Endothelial cell of umbilical vein (primary cell): Measurements from ENCODE around the gene TGFBI. TPM values are rescaled to one million over a fixed set of nuclear protein-coding genes. Genes with fewer than 3 reads are reported as not detected.

ENCODE experiments used
- BruUV-seq: library from RNA; stranded (reverse); fragments of 400-500 nt; replicated peaks from 2 replicates; lab custom pipeline; 2021; lab: Mats Ljungman, UMichigan
- CTCF ChIA-PET: fragments of 300-600, 350-600 bp; sonication (Branson Sonifier 250); formaldehyde crosslinking; loops from one replicate; lab custom pipeline; 2021; ENCODE audit warnings: antibody characterized with exemption, inconsistent platforms; lab: Charles Lee
- POLR2A ChIA-PET: fragments of 300-600, 350-600 bp; sonication (Branson Sonifier 250); formaldehyde crosslinking; loops from one replicate; lab custom pipeline; 2021; ENCODE audit warnings: antibody characterized with exemption, inconsistent platforms; lab: Charles Lee
- DNase-seq: peaks from one replicate; pipeline ENCODE4 v3.0.0-alpha.2; 2011; ENCODE audit warnings: low read depth, low spot score
- FAIRE-seq: peaks from 2 replicates; lab custom pipeline; 2011; peaks lifted over from hg19 to GRCh38; lab: Jason Lieb, UNC
- H2AFZ ChIP-seq: 2 replicates; pipeline ENCODE4 v1.6.0; 2012; ENCODE audit warnings: low read depth, low read length, control low read depth, inconsistent platforms
- H3K27ac ChIP-seq: 2 replicates; pipeline ENCODE4 v1.5.1; 2011; ENCODE audit warnings: low read depth, mild to moderate bottlenecking, control low read depth, low read length, moderate library complexity; ENCODE audit not compliant: insufficient read depth
- H3K27me3 ChIP-seq, 2 experiments: 2 replicates each; pipeline versions ENCODE4 v1.6.0 to v1.6.1; 2011; ENCODE audit warnings: low read length in 2 of 2, mixed read lengths in 1 of 2; ENCODE audit not compliant: control insufficient read depth in 2 of 2, insufficient read depth in 2 of 2
- H3K36me3 ChIP-seq, 2 experiments: 2 replicates in 1 of 2; 3 replicates in 1 of 2; pipeline ENCODE4 v1.5.1; 2011; ENCODE audit warnings: low read length in 2 of 2, mild to moderate bottlenecking in 1 of 2, moderate library complexity in 1 of 2; ENCODE audit not compliant: control insufficient read depth in 2 of 2, insufficient read depth in 2 of 2; ENCODE audit errors: extremely low read depth in 1 of 2
- H3K4me1 ChIP-seq: 3 replicates; pipeline ENCODE4 v1.5.1; 2011; ENCODE audit warnings: mild to moderate bottlenecking, low read length; ENCODE audit not compliant: control insufficient read depth, insufficient read depth; ENCODE audit errors: extremely low read depth
- H3K4me2 ChIP-seq: 2 replicates; pipeline ENCODE4 v1.6.1; 2011; ENCODE audit warnings: low read length, control low read depth, mixed read lengths; ENCODE audit not compliant: insufficient read depth
- H3K4me3 ChIP-seq, 3 experiments: fragments of 200-600 bp in 1 of 3; sonication (generic), shearing (Covaris generic) in 1 of 3; replicated peaks in 1 of 3; 2 replicates each; pipeline ENCODE4 v1.5.1; 2011 to 2016; ENCODE audit warnings: control low read depth in 3 of 3, low read length in 3 of 3, mild to moderate bottlenecking in 2 of 3, inconsistent platforms in 1 of 3, low read depth in 1 of 3, moderate library complexity in 1 of 3; ENCODE audit not compliant: insufficient read depth in 1 of 3
- H3K79me2 ChIP-seq: 2 replicates; pipeline ENCODE4 v1.6.0; 2012; ENCODE audit warnings: low read length, inconsistent platforms; ENCODE audit not compliant: control insufficient read depth, insufficient read depth
- H3K9ac ChIP-seq: replicated peaks from 2 replicates; pipeline ENCODE3; 2011; ENCODE audit warnings: low read length, control low read depth; ENCODE audit not compliant: insufficient read depth; ENCODE audit errors: extremely low read depth
- H3K9me1 ChIP-seq: replicated peaks from 3 replicates; pipeline ENCODE4 v1.6.0; 2011; ENCODE audit warnings: mild to moderate bottlenecking, low read length; ENCODE audit not compliant: control insufficient read depth, insufficient read depth; ENCODE audit errors: extremely low read depth
- H3K9me3 ChIP-seq: replicated peaks from 2 replicates; pipeline ENCODE4 v1.5.1; 2012; ENCODE audit warnings: low read length, inconsistent platforms; ENCODE audit not compliant: control insufficient read depth, insufficient read depth
- H4K20me1 ChIP-seq: replicated peaks from 2 replicates; pipeline ENCODE3; 2011; ENCODE audit warnings: mild to moderate bottlenecking, low read length; ENCODE audit not compliant: control insufficient read depth, insufficient read depth; ENCODE audit errors: extremely low read depth
- EZH2 ChIP-seq: IDR thresholded peaks from 2 replicates; pipeline ENCODE4 v1.6.1; 2012; ENCODE audit warnings: borderline replicate concordance, low read depth, mild to moderate bottlenecking, moderate library complexity, low read length, inconsistent platforms; ENCODE audit not compliant: severe bottlenecking
- FOS ChIP-seq: IDR thresholded peaks from 2 replicates; pipeline ENCODE4 v1.6.1; 2011; ENCODE audit warnings: mild to moderate bottlenecking, low read length, moderate library complexity, borderline replicate concordance; ENCODE audit not compliant: insufficient read depth
- GATA2 ChIP-seq: IDR thresholded peaks from 2 replicates; pipeline ENCODE4 v1.7.0; 2011; ENCODE audit warnings: low read depth, mild to moderate bottlenecking, moderate library complexity, mixed read lengths, low read length; ENCODE audit not compliant: insufficient read length, insufficient read depth
- JUN ChIP-seq: IDR thresholded peaks from 2 replicates; pipeline ENCODE4 v1.6.1; 2011; ENCODE audit warnings: borderline replicate concordance, low read depth; ENCODE audit not compliant: insufficient read length, insufficient read depth
- MYC ChIP-seq: IDR thresholded peaks from one replicate; pipeline ENCODE4 v1.6.1; 2011; ENCODE audit warnings: mild to moderate bottlenecking, low read depth, low read length
- POLR2A ChIP-seq: IDR thresholded peaks from 2 replicates; pipeline ENCODE4 v1.6.1; 2012; ENCODE audit warnings: low read depth, mild to moderate bottlenecking, control low read depth, low read length
- POLR2AphosphoS5 ChIP-seq: IDR thresholded peaks from 2 replicates; pipeline ENCODE4 v1.6.1; 2012; ENCODE audit warnings: low read depth, mild to moderate bottlenecking, control low read depth, low read length, moderate library complexity; ENCODE audit not compliant: insufficient read depth
- dilution Hi-C: fragments of 300-500 bp; cut with MboI; formaldehyde crosslinking; loops from one replicate; pipeline ENCODE4 v1.15.0; 2019; ENCODE audit warnings: low sequenced_read_pairs; ENCODE audit not compliant: extremely low pct_ligation_motif_present
- intact Hi-C: fragments of 100-400 bp; cut with micrococcal nuclease; formaldehyde crosslinking; loops from one replicate; pipeline ENCODE4 v1.10.0; 2022
- polyA plus RNA-seq, 4 experiments: library from polyadenylated mRNA; depleted of rRNA in 3 of 4; stranded (reverse) in 3 of 4; unstranded in 1 of 4; fragments of >200 nt; gene quantifications; 2 replicates each; pipeline versions ENCODE4 v1.2.1 to v1.2.3, GENCODE V29; 2011 to 2012; ENCODE audit warnings: missing spikeins in 1 of 4
- total RNA-seq: library from RNA; stranded (reverse); gene quantifications from 2 replicates; pipeline ENCODE4 v1.2.3, GENCODE V29; 2021
- TF ChIP-seq, protein P1 (sequence below): IDR thresholded peaks from 2 replicates; pipeline ENCODE4 v1.6.1; 2011; ENCODE audit not compliant: insufficient read depth, insufficient read length
- TF ChIP-seq, protein P2 (sequence below), 2 donors: IDR thresholded peaks; 1 replicate in 1 of 2; 2 replicates in 1 of 2; pipeline ENCODE4 v1.5.1; 2011; ENCODE audit warnings: low read length in 2 of 2, mild to moderate bottlenecking in 2 of 2, moderate library complexity in 2 of 2, control low read depth in 1 of 2, inconsistent platforms in 1 of 2, low read depth in 1 of 2; ENCODE audit not compliant: insufficient read depth in 1 of 2; ENCODE audit errors: extremely low read depth in 1 of 2

The TGFBI gene
- total and polyA plus RNA-seq, 2 donors (not counting 3 experiments of a cell fraction or from before 2014, with no cell fraction given), result 6.5 to 18.9 TPM

DNA sequence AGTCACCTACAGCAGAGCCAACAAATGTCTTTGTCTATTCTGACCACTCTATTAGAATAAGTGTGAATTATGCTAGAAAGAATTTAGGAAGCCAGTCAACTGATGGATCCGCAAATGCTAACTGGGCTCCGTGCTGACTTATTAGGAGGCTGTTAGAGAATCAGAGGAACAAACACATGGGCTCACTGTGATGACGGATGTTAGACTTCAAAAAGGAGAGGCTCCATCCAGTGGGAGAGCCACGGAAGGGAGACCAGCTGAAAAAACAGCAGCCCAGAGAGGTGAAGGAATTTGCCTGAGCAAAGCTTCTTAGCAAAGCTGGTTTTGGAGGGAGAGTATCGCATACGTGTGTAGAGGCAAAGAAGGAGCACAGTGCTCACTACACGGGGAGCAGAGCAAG is 5.8 kb upstream of the TGFBI start:
- no TSS peak for BruUV-seq
- H3K4me3 ChIP-seq, result no peak overlapping the region
- CTCF ChIA-PET, result interaction anchor here (1.2 kb wide), 1 partner anchor 11 kb away, joined by 3 read pairs; no protein-coding TSS in a partner anchor
- H4K20me1 ChIP-seq, result no peaks in the 10 kb centered on the region
- no peak for DNase-seq
- no peak overlapping the region for H3K9ac ChIP-seq
- POLR2A ChIA-PET, result no interaction called here
- no peak overlapping the region for H2AFZ ChIP-seq
- no peak overlapping the region for H3K4me2 ChIP-seq
- H3K36me3 ChIP-seq, result no peaks in the 10 kb centered on the region
- dilution Hi-C loops (no loop called here), intact Hi-C loops (no loop called here)
- H3K9me1 ChIP-seq, result no peaks in the 10 kb centered on the region
- peaks cover 7% of the 10 kb centered on the region for H3K4me1 ChIP-seq
- no peaks in the 10 kb centered on the region for H3K27me3 ChIP-seq
- H3K27ac ChIP-seq, result no peak overlapping the region
- TF ChIP-seq POLR2AphosphoS5, result no peak
- TF ChIP-seq JUN, result no peak
- H3K9me3 ChIP-seq, result no peaks in the 10 kb centered on the region
- no peaks in the 10 kb centered on the region for H3K79me2 ChIP-seq
- FAIRE-seq, result no peak

DNA sequence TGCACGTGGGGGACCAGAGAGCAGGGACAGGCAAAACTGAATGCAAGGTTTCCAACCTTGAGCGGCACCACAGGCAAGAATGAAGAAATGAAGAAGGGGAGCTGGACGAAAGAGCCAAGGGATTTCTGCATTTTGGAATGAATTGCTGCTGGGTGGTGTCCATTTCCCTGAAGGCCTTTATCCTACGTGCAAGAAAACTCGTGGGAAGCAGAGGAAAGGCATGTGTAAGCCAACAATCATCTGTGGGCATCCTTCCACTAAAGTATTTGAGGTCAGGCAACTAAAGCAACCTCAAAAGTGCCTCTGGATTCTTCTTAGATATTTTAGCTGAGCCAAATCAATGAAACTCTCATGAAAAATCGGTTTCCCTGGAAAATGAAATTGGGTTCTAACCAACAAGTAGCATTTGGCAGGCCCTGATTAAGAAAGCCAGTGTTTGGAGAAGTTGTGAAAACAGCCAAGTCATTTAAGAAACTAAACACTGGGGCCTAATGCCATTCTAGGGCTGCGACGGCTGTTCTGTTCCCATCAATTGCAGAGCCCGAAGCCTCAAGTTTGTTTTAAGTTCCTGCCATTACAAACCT is 4.7 kb upstream of the TGFBI start:
- DNase-seq (no peak), FAIRE-seq (no peak)
- Histone ChIP-seq H3K36me3 (no peaks in the 10 kb centered on the region), H3K27me3 (no peaks in the 10 kb centered on the region), H2AFZ (no peak overlapping the region), H3K27ac (no peak overlapping the region), H3K4me1 (peaks cover 8% of the 10 kb centered on the region), H4K20me1 (no peaks in the 10 kb centered on the region), H3K9ac (no peak overlapping the region), H3K9me3 (no peaks in the 10 kb centered on the region), H3K4me3 (no peak overlapping the region), H3K9me1 (no peaks in the 10 kb centered on the region), H3K4me2 (no peak overlapping the region), H3K79me2 (no peaks in the 10 kb centered on the region)
- ChIA-PET CTCF (interaction anchor here (1.0 to 1.2 kb wide), 2 partner anchors 10 to 63 kb away, joined by 3 read pairs; no protein-coding TSS in a partner anchor), POLR2A (no interaction called here)
- intact Hi-C loops (no loop called here), dilution Hi-C loops (no loop called here)
- BruUV-seq, result no TSS peak
- TF ChIP-seq, protein P1, sequence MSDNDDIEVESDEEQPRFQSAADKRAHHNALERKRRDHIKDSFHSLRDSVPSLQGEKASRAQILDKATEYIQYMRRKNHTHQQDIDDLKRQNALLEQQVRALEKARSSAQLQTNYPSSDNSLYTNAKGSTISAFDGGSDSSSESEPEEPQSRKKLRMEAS, result no peak
- TF ChIP-seq POLR2A (no peak), POLR2AphosphoS5 (no peak), MYC (no peak), FOS (no peak), GATA2 (no peak), JUN (no peak), EZH2 (no peak)
- TF ChIP-seq, protein P2, sequence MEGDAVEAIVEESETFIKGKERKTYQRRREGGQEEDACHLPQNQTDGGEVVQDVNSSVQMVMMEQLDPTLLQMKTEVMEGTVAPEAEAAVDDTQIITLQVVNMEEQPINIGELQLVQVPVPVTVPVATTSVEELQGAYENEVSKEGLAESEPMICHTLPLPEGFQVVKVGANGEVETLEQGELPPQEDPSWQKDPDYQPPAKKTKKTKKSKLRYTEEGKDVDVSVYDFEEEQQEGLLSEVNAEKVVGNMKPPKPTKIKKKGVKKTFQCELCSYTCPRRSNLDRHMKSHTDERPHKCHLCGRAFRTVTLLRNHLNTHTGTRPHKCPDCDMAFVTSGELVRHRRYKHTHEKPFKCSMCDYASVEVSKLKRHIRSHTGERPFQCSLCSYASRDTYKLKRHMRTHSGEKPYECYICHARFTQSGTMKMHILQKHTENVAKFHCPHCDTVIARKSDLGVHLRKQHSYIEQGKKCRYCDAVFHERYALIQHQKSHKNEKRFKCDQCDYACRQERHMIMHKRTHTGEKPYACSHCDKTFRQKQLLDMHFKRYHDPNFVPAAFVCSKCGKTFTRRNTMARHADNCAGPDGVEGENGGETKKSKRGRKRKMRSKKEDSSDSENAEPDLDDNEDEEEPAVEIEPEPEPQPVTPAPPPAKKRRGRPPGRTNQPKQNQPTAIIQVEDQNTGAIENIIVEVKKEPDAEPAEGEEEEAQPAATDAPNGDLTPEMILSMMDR (IDR thresholded peaks at IDR 0.05; ENCODE audit: extremely low read depth in 1 of 2, insufficient read depth in 1 of 2, low read depth in 1 of 2, low read length in 2 of 2), result no peak
